Skeletal muscle satellite cell (primary cell): ENCODE results near the gene GNAZ.

Experiments
- H3K27me3 ChIP-seq: 2 replicates; pipeline ENCODE4 v1.7.0; 2013; ENCODE audit warnings: low read length; ENCODE audit not compliant: control insufficient read depth, insufficient read depth
- H3K36me3 ChIP-seq: 2 replicates; pipeline ENCODE4 v1.7.0; 2013; ENCODE audit warnings: mild to moderate bottlenecking, control low read depth, low read length; ENCODE audit not compliant: insufficient read depth
- H3K4me1 ChIP-seq: 2 replicates; pipeline ENCODE4 v1.7.0; 2013; ENCODE audit warnings: low read length; ENCODE audit not compliant: control insufficient read depth, insufficient read depth
- H3K4me2 ChIP-seq: 2 replicates; pipeline ENCODE4 v1.7.0; 2013; ENCODE audit warnings: mild to moderate bottlenecking, low read length
- H3K4me3 ChIP-seq: 2 replicates; pipeline ENCODE4 v1.7.0; 2013; ENCODE audit warnings: low read length
- H3K9ac ChIP-seq: 2 replicates; pipeline ENCODE4 v1.7.0; 2013; ENCODE audit warnings: mild to moderate bottlenecking, low read depth, low read length, moderate library complexity
- H3K9me3 ChIP-seq: replicated peaks from 2 replicates; pipeline ENCODE4 v1.7.0; 2013; ENCODE audit warnings: mild to moderate bottlenecking, control low read depth, low read length

Gene GNAZ

DNA sequence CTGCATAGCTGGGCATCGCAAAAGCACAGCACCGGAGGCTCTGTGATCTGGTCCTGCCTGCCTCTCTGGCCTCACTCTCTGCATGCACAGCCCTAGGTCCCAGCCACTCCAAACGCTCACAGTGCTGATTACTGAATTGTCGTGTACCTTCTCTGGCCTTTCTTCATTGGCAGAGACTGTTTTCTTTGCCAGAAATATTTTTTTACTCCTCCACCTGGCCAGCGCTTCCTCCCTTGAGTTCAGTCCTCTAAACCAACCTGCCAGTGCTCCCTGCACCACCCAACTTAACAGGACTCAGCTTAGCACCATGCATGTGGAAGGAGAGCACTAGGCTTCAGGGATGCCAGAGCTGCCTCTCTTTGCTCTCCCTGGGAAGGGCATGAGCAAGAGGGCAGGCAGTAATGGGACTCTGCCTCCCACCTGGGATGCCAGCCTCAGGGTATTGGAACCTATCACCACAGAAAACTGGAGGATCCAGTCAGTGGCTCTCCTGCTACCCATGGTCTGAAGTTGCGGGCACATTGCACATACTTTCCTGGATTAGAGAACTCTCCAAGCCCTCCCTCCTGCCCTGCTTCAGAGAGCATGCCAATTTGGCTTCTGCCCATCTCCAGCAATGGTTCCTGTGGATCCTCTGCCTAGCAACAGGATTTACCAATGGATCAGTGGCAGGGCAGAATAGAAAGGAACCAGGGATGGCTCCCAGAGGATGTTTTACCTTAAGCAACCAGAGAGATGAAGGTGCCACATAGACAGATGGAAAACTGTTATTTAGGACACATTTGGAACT, 37.0 kb upstream of the GNAZ start:
- Histone ChIP-seq H3K36me3 (no peaks in the 10 kb centered on the region), H3K9ac (no peak overlapping the region), H3K27me3 (peaks cover 10% of the 10 kb centered on the region), H3K4me1 (no peaks in the 10 kb centered on the region), H3K4me2 (no peak overlapping the region), H3K4me3 (no peak overlapping the region), H3K9me3 (no peaks in the 10 kb centered on the region)

GRCh38 chr22:23034621-23035556, 35.4 kb upstream of the GNAZ start:
- Histone ChIP-seq H3K4me2 (no peak overlapping the region), H3K9ac (no peak overlapping the region), H3K36me3 (no peaks in the 10 kb centered on the region), H3K4me3 (no peak overlapping the region), H3K9me3 (no peaks in the 10 kb centered on the region), H3K4me1 (no peaks in the 10 kb centered on the region), H3K27me3 (peaks cover 10% of the 10 kb centered on the region)

DNA sequence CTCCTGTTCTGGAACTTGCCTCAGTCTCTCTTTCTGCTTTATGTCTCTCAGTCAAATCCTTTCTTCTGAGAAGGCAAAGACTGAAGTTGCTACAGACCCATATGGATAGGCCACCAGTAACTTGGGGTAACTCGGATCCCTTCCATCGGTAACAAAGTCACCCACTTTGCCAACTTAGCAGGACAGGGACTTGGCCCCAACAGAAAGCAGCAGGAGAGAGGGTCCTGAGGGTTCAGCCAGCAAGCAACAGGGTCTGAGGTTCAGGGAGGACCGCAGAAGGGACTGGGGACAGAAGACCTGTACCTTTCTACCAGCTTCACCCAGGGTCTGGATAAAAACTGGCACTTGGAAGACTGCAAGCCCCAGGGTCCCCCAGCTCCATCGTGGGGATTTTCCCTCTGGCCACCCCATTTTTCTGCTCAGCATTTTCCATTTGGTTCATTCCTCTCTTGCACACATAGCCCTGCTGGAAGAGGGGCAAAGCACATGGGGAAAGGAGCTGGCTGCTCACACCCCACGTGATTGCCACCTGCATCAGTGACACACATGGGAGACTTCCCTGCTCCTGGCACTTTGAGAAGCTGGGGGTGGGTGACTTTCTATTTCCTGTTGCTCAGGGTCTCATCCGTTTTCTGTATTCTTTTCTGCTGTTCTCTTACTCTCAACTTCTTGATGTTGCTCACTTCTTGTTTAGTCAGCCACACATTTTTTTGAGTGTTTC, 34.6 kb upstream of the GNAZ start:
- no peak overlapping the region for H3K4me2 ChIP-seq
- no peak overlapping the region for H3K4me3 ChIP-seq
- H3K9ac ChIP-seq: no peak overlapping the region
- peaks cover 10% of the 10 kb centered on the region for H3K27me3 ChIP-seq
- no peaks in the 10 kb centered on the region for H3K4me1 ChIP-seq
- no peaks in the 10 kb centered on the region for H3K9me3 ChIP-seq
- H3K36me3 ChIP-seq: no peaks in the 10 kb centered on the region

- H3K27me3 ChIP-seq: peaks cover 18% of the 10 kb centered on the region
- no peak overlapping the region for H3K4me3 ChIP-seq
- no peak overlapping the region for H3K9ac ChIP-seq
- no peaks in the 10 kb centered on the region for H3K36me3 ChIP-seq
- no peak overlapping the region for H3K4me2 ChIP-seq
- H3K9me3 ChIP-seq: no peaks in the 10 kb centered on the region
- no peaks in the 10 kb centered on the region for H3K4me1 ChIP-seq
Measured at GRCh38 chr22:23036684-23037428, 33.5 kb upstream of the GNAZ start.

DNA sequence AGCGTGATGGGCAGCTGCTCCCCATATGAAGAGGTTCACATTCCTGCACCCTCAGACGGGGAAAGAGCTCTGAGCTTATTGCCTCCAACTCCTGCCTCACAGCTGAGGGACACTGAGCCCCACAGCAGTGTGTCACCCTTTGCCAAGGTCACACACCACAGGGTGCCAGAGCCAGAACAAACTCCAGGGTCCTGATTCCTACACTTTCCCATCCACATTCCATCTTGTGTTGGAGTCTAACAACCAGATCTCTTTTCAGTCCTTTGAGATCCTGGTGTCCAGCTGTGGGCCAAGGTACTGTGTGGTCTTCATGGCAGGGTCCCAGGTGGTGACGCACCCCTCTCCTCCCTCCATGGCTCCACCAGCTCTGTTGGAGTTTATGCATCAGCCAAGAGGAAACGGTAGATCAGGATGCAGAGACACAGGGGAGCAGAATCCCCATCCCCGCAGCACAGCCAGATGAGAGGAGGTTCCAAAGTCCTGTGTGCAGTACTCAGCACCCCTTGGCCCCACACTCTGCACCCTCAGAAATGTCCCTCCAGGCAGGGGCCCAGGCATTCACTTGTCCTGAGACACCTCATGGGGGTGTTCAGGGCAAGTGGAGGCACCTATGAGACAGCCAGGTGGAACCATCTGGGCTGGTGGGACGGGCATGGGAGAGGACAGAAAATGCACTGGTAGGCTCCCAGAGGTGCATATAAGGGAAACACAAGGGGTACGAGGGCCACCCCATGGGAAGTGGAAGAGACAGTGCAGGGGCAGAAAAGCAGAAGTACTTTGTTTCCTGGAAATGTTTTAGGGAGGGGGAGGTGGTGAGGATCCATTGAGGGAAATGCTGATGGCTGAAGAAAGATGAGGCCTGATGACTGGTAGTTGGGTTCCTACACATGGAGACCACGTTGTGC, 32.6 kb upstream of the GNAZ start:
- H3K4me2 ChIP-seq: no peak overlapping the region
- H3K9me3 ChIP-seq: no peaks in the 10 kb centered on the region
- H3K4me1 ChIP-seq: no peaks in the 10 kb centered on the region
- no peaks in the 10 kb centered on the region for H3K36me3 ChIP-seq
- no peak overlapping the region for H3K4me3 ChIP-seq
- H3K9ac ChIP-seq: no peak overlapping the region
- peaks cover 16% of the 10 kb centered on the region for H3K27me3 ChIP-seq

- no peak overlapping the region for H3K4me3 ChIP-seq
- H3K9me3 ChIP-seq: no peaks in the 10 kb centered on the region
- peaks cover 10% of the 10 kb centered on the region for H3K27me3 ChIP-seq
- H3K4me2 ChIP-seq: no peak overlapping the region
- no peak overlapping the region for H3K9ac ChIP-seq
- H3K36me3 ChIP-seq: no peaks in the 10 kb centered on the region
- no peaks in the 10 kb centered on the region for H3K4me1 ChIP-seq
Measured at GRCh38 chr22:23038334-23038642, 32.0 kb upstream of the GNAZ start.

DNA sequence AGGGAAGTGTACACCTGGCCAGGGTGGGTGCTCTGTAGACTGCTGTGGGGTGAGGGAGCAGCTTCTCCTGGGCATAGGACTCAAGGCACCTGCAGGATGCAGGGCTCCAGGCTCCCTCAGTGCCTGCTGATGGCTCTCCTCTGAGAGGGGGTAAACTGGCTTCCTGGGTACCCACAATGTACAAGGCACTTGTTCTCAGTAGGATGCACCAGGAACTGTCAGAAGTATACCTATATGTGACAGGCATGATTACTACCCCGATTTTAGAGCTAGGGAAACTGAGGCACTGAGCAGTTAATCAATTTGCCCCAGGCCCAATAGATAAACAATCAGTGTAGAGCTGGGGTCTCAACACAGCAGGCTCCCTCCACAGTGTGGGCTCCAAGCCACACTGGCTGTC, 31.4 kb upstream of the GNAZ start:
- Histone ChIP-seq H3K4me3 (no peak overlapping the region), H3K27me3 (peaks cover 10% of the 10 kb centered on the region), H3K9me3 (no peaks in the 10 kb centered on the region), H3K4me1 (no peaks in the 10 kb centered on the region), H3K9ac (no peak overlapping the region), H3K4me2 (no peak overlapping the region), H3K36me3 (no peaks in the 10 kb centered on the region)

DNA sequence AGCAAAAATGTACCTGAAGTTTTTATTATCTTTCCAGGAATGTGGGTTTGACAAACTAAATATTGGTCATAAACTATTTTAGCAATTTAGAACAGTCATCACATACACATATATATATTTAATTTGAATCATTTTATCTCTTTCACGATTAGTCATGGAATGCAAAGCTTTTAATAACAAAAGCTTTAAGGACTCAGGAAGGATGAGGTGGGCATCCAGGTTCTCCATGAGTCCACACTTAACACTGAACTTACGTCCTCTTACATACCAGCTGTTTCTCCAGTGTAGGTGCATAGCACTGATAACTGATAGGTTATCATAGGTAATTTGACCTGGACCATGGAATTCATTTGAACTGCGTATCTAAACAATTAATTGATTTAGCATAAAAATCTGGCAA, 28.1 kb upstream of the GNAZ start:
- Histone ChIP-seq H3K4me3 (no peak overlapping the region), H3K9ac (no peak overlapping the region), H3K4me1 (no peaks in the 10 kb centered on the region), H3K36me3 (no peaks in the 10 kb centered on the region), H3K9me3 (no peaks in the 10 kb centered on the region), H3K27me3 (peaks cover 21% of the 10 kb centered on the region), H3K4me2 (no peak overlapping the region)

GRCh38 chr22:23044570-23044969, 25.7 kb upstream of the GNAZ start:
- H3K4me3 ChIP-seq: no peak overlapping the region
- no peak overlapping the region for H3K4me2 ChIP-seq

DNA sequence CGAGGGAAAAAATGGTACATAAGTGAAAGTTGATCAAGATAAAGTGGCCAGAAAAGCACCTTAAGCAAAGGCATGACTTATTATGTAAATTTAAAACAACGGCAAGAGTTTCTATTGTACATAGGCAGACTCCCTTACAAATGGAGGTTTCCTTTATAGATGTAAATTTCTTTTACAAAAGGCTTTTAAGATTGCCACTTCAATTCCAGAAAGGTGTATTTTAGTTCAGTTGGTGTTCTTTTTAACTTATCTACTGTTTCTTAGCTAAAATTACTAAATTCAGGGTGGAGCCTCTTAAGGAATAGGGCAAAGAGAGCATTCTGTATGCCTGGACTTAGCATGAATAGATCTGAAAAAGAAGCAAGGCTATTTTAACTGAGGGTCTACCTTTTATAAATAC, 24.9 kb upstream of the GNAZ start:
- H3K4me3 ChIP-seq: no peak overlapping the region
- H3K27me3 ChIP-seq: peaks cover 30% of the 10 kb centered on the region
- H3K4me1 ChIP-seq: no peaks in the 10 kb centered on the region
- H3K36me3 ChIP-seq: no peaks in the 10 kb centered on the region
- no peak overlapping the region for H3K4me2 ChIP-seq
- no peaks in the 10 kb centered on the region for H3K9me3 ChIP-seq
- H3K9ac ChIP-seq: no peak overlapping the region

More at GRCh38 chr22:23044570-23044969, 25.7 kb upstream of the GNAZ start:
- Histone ChIP-seq H3K27me3 (peaks cover 26% of the 10 kb centered on the region), H3K36me3 (no peaks in the 10 kb centered on the region), H3K4me1 (no peaks in the 10 kb centered on the region), H3K9me3 (no peaks in the 10 kb centered on the region), H3K9ac (no peak overlapping the region)
